ENCODE results near the gene PKIG.

DNA sequence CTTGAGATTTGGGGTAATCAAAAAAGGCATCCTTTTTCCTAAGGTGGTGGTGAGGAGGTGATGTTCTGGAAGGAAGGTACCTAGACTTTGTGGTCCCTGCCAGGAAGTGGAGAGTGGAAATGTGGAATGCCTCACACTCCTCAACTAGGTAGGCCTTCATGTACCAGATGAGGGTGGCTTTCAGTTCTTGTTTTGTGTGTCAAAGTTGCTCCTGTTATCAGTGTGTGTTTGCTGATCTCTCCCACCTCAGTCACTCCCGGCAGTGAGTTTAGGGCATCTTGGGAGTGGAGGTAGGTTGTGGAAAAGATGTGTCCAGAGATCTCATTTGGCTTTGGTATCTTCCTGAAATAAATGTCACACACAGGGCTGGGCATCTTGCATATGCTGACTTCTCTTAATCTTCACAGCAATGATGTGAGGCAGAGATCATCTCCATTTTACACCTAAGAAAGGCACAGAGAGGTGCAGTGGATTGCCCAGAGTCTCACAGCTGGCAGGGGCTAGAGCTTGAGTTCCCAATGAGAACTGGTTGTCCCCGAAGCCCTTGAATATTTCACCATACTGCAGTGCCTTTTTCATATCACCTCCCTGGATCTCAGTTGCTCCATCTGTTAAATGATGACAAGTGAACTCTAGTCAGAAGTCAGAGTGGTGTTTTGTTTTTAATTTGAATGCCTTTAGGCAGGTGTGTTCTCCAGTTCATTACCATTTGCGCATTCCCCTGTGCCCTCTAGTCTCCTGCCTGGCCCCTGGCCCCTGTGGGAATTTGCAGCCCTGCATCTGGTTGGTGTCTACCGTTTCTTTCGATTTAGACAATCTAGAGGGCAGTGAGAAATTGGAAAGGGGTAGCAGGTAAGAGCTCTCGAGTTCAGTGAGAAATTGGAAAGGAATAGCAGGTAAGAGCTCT lies 2.9 kb downstream of the PKIG start:
- TF ChIP-seq, protein P1, sequence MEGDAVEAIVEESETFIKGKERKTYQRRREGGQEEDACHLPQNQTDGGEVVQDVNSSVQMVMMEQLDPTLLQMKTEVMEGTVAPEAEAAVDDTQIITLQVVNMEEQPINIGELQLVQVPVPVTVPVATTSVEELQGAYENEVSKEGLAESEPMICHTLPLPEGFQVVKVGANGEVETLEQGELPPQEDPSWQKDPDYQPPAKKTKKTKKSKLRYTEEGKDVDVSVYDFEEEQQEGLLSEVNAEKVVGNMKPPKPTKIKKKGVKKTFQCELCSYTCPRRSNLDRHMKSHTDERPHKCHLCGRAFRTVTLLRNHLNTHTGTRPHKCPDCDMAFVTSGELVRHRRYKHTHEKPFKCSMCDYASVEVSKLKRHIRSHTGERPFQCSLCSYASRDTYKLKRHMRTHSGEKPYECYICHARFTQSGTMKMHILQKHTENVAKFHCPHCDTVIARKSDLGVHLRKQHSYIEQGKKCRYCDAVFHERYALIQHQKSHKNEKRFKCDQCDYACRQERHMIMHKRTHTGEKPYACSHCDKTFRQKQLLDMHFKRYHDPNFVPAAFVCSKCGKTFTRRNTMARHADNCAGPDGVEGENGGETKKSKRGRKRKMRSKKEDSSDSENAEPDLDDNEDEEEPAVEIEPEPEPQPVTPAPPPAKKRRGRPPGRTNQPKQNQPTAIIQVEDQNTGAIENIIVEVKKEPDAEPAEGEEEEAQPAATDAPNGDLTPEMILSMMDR (IDR thresholded peaks at IDR 0.05 in 2 of 3, conservative IDR thresholded peaks at IDR 0.05 in 1 of 3; ENCODE audit: control insufficient read depth in 2 of 3, extremely low read depth in 1 of 3, insufficient read depth in 1 of 3, low read depth in 3 of 3, low read length in 3 of 3): no peak
- TF ChIP-seq, protein P2, sequence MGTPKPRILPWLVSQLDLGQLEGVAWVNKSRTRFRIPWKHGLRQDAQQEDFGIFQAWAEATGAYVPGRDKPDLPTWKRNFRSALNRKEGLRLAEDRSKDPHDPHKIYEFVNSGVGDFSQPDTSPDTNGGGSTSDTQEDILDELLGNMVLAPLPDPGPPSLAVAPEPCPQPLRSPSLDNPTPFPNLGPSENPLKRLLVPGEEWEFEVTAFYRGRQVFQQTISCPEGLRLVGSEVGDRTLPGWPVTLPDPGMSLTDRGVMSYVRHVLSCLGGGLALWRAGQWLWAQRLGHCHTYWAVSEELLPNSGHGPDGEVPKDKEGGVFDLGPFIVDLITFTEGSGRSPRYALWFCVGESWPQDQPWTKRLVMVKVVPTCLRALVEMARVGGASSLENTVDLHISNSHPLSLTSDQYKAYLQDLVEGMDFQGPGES (IDR thresholded peaks at IDR 0.05): no peak
- TF ChIP-seq, protein P3, sequence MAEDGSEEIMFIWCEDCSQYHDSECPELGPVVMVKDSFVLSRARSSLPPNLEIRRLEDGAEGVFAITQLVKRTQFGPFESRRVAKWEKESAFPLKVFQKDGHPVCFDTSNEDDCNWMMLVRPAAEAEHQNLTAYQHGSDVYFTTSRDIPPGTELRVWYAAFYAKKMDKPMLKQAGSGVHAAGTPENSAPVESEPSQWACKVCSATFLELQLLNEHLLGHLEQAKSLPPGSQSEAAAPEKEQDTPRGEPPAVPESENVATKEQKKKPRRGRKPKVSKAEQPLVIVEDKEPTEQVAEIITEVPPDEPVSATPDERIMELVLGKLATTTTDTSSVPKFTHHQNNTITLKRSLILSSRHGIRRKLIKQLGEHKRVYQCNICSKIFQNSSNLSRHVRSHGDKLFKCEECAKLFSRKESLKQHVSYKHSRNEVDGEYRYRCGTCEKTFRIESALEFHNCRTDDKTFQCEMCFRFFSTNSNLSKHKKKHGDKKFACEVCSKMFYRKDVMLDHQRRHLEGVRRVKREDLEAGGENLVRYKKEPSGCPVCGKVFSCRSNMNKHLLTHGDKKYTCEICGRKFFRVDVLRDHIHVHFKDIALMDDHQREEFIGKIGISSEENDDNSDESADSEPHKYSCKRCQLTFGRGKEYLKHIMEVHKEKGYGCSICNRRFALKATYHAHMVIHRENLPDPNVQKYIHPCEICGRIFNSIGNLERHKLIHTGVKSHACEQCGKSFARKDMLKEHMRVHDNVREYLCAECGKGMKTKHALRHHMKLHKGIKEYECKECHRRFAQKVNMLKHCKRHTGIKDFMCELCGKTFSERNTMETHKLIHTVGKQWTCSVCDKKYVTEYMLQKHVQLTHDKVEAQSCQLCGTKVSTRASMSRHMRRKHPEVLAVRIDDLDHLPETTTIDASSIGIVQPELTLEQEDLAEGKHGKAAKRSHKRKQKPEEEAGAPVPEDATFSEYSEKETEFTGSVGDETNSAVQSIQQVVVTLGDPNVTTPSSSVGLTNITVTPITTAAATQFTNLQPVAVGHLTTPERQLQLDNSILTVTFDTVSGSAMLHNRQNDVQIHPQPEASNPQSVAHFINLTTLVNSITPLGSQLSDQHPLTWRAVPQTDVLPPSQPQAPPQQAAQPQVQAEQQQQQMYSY (CRISPR knock-in tag; IDR thresholded peaks at IDR 0.05): no peak
- TF ChIP-seq ZNF274 (IDR thresholded peaks at IDR 0.05; ENCODE audit: insufficient read depth, insufficient read length) (no peak), CREM (IDR thresholded peaks at IDR 0.05; ENCODE audit: low read depth) (peak; percentile 72), CEBPB (IDR thresholded peaks at IDR 0.05; ENCODE audit: borderline replicate concordance in 1 of 2, low read depth in 2 of 2, low read length in 2 of 2) (no peak), TAF1 (IDR thresholded peaks at IDR 0.05; ENCODE audit: borderline replicate concordance, low read depth, low read length) (no peak), DPF2 (IDR thresholded peaks at IDR 0.05) (peak; percentile 94)
- TF ChIP-seq, protein P4, sequence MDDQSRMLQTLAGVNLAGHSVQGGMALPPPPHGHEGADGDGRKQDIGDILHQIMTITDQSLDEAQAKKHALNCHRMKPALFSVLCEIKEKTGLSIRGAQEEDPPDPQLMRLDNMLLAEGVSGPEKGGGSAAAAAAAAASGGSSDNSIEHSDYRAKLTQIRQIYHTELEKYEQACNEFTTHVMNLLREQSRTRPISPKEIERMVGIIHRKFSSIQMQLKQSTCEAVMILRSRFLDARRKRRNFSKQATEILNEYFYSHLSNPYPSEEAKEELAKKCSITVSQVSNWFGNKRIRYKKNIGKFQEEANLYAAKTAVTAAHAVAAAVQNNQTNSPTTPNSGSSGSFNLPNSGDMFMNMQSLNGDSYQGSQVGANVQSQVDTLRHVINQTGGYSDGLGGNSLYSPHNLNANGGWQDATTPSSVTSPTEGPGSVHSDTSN (IDR thresholded peaks at IDR 0.05; ENCODE audit: insufficient replicate concordance, low read depth, low read length): no peak
- TF ChIP-seq, protein P5, sequence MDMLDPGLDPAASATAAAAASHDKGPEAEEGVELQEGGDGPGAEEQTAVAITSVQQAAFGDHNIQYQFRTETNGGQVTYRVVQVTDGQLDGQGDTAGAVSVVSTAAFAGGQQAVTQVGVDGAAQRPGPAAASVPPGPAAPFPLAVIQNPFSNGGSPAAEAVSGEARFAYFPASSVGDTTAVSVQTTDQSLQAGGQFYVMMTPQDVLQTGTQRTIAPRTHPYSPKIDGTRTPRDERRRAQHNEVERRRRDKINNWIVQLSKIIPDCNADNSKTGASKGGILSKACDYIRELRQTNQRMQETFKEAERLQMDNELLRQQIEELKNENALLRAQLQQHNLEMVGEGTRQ (IDR thresholded peaks at IDR 0.05; ENCODE audit: borderline replicate concordance, low read depth, low read length): no peak
